Bone marrow (tissue), 2 donors: ENCODE measurements around the gene INSM1.
"Not testable (repeated sequence)": the region's sequence is repeated elsewhere in the genome, so short reads cannot be mapped to it uniquely, and the experiment has no call there.

Experiments used
- DNase-seq, 2 donors: peaks; one replicate each; lab custom pipeline; 2025; lab: John Stamatoyannopoulos, UW

Gene INSM1, protein sequence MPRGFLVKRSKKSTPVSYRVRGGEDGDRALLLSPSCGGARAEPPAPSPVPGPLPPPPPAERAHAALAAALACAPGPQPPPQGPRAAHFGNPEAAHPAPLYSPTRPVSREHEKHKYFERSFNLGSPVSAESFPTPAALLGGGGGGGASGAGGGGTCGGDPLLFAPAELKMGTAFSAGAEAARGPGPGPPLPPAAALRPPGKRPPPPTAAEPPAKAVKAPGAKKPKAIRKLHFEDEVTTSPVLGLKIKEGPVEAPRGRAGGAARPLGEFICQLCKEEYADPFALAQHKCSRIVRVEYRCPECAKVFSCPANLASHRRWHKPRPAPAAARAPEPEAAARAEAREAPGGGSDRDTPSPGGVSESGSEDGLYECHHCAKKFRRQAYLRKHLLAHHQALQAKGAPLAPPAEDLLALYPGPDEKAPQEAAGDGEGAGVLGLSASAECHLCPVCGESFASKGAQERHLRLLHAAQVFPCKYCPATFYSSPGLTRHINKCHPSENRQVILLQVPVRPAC

DNA sequence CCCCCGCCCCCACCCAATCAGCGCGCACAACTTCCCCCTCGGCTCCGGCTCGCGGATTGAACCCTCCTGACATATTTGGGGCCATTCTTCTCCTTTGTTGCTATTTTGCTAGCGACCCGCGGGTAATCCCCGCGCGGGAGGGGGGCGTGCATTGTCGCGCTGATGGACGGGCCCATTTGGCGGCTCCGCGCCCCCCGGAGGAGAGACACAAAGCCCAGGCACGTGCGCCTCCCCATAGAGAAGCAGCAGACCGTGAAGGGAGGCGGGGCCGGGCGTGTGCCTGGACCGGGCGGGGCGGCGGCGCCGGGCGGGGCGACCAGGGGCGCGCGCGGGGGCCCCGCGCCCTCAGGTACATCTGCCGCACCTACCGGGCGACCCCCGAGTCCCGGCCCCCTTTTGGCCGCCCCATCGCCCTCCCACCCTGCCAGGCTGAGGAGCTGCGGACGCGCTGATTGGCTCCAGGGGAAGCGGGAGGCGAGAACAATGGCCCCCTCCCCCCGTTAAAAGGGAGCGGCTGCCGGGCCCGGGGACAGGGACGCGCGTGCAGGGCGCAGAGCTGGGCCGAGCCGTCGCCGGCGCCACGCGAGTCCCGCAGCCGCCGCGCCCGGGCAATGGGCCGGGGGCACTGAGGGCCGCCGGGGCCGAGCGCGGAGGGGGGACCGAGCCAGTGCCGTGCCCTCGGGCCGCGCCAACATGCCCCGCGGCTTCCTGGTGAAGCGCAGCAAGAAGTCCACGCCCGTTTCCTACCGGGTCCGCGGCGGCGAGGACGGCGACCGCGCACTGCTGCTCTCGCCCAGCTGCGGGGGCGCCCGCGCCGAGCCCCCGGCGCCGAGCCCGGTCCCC, at the start of gene INSM1:
Gene INSM1, plus strand, starts transcription at position 530 of the 843 bp plus-strand sequence. Its CDS starts 164 bp downstream, at position 694.
- DNase-seq, result no peak

DNA sequence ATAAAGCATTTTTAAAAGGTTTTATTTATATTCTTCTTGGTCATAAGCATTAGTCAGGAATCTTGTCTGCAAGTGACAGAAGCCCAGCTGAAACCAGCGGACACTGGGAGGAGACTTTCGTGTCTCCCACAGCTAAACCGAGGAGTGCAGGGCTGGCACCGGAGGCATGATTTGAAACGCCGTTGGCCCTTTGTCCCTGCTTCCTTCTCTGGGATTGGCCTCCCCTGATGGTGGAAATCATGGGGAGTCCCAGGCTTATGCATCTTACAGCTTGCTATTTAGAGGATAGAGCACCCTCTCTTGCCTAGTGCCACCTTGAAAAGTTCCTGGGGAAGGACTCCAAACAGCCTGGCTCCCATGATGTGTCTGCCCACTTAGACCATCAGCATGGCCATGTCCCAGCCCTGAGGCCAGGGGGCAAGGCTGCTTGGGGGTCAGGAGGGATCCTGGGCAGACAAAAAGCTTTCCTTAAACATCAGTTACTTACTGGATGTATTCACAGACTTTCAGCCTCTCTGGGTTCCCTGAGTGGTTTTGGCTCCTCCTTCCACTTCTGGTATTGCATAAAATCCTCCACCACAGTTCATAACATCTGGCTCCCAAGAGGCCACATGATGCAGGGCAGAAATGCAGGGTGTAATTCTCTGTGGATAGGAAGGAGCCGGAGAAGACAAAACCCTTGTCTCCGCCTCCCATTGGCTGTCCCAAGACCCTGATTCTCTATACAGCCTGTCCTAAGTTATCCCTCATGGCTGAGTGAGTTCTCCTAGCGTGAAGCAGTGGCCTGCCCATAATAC, 49.3 kb upstream of the INSM1 start:
- DNase-seq, result no peak

DNA sequence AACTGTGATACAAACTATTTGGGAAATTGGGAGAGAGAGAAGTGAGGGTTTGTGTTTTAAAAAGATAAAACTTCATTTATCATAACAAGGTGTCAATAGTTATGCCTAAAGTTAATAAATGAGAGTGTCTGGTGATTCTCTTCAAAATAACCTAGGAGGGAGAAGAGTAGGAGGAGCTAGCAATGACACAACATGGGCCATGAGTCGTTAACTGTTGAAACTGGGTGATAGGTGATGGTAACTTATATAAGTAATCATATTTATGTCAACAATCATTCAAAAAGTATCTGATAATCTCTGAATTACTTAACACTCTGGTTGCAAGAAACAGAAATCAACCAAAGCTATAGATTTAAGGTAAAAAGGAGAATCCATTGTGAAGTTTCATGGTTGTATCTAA, 46.8 kb upstream of the INSM1 start:
- DNase-seq, result no peak

DNA sequence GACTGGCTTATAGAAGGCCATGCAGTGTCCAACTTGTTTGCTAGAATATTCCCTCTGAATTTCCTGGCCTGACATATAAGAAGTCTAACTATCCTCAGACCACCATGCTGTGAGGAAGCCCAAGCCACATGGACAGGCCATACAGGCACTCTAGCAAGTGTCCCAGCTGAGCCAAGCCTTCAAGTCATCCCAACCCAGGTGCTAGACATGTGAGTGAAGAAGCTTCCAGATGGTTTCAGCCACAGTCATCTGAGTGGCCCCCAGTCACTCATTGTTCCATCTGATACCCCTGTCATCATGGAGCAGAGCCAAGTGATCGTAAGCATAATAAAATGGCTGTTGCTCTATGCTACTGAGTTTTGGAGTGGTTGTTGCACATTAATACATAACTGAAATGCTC, 46.0 kb upstream of the INSM1 start:
- no peak for DNase-seq

DNA sequence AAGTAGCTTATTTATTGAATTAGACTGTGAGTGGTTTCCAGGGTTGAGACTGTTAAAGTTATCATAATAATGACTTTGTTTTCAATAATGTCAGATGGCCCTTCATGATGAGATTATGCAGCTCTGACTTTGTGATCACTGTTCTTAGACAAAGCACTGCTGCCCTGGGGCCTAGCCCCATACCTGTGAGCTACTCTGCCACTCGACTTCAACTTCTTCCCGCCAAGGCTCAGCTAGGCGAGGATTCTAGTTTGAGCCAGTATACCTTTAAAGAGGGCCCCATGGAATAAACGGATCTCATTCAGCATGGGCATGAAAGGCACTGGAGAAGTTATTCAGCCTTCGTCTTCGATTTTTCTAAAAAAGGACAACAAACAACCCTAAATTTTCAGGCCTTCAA, 45.0 kb upstream of the INSM1 start:
- DNase-seq, result no peak

DNA sequence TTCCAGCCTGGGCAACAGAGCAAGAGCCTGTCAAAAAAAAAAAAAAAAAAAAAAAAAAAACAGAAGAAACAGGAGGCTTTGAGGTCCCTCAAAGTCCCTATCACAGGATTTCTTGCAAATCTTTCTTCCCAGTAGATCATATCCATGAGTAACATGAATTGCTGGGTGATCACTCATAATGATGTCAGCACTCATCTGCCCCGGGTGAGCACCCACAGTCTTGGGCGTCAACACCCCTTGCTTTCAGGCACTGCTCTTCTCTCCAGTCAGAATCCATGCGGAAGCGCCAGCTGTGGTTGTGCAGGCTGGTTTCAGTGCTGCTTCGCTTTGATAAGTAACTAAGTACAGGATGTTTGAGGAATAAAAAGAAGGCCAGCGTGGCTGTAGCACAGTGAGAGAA, 40.2 kb upstream of the INSM1 start:
- DNase-seq, result no peak

DNA sequence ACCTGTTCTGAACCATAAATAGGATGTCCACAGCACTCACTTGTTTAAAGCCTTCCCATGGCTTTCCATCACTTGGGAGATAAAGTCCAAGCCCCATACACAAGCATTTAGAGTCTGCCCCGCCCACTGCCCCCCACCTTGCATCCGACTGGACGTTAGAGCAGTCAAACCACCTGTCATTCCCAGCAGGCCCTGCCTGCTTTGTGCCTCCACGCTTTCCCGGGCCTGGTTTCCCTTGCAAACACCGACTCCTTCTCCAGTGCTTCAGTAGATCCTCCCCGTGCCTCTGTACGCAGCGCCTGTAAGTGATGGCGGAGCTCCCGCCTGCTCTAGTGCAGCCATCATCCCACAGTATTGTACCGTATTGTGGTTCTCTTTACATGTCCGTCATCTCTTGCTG, 38.3 kb upstream of the INSM1 start:
- DNase-seq, result no peak

DNA sequence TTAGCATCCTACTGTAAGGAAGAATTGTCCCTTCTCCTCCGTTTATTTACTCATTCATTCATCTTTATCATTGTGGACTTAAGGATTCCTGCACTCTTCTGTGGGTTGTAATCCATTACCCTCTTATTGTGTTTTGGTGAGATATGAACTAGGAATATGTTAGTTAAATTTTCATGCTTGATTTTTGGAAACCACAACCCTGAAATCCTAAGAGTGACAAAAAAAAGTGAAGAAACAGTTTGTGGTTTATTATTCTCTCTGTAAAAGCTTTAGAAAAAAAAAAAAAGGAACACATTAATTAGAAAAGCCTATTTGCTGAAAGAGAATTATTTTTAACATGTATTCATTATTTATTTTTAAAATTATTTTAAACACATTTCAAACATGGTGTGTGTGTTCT, 36.7 kb upstream of the INSM1 start:
- no peak for DNase-seq

DNA sequence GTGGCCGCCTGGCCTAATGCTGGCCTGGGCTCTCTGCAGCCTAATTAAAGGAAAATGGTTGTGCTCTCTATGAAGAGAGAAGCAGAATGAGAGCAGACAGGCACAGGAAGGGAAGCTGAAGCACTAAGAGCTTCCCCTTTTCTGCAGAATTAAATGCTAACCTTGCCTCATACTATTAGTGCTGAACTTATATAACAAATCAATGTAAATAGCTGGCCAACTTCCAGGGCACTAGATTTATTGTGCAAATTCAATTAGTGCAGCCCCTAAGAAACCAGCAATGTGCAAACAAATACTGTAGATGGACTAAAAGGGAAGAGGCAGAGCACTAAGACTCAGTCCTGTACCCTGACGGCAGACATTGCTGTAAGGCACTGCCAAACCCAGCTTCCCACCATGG, 36.1 kb upstream of the INSM1 start:
- DNase-seq, result no peak

DNA sequence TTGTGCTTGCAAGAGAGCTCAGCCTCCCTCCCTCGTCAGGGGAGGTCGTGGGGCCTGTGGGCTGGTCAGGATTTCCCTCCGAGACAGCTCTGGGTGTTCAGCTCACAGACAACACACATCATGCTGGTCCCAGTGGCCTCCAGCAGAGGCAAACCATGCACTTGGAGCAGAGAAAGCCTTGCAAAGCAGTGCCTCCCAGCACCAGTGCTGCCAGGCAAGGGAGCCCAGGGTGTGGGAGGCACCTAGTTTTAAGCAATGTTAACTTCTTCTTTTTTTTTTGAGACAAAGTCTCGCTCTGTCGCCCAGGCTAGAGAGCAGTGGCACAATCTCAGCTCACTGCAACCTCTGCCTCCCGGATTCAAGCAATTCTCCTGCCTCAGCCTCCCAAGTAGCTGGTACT, 34.0 kb upstream of the INSM1 start:
- no peak for DNase-seq

DNA sequence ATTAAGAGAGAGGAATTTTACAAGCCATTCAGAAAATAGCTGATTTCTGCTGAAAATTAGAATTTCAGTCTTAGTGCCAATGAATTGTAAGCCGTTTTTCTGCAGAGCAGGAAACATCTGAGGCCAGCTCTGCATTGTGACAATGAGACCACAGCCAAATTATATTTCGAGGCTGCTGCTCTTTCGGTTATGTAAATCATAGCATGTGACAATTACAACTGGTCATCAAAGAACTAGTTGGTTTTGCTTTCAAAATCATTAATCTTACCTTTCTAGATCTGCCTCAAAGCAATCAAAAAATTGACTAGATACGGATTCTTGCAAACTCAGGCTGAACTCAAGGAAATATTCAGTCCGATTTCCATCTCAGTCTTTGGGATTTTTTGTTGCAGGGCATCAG, 33.4 kb upstream of the INSM1 start:
- DNase-seq, result no peak

DNA sequence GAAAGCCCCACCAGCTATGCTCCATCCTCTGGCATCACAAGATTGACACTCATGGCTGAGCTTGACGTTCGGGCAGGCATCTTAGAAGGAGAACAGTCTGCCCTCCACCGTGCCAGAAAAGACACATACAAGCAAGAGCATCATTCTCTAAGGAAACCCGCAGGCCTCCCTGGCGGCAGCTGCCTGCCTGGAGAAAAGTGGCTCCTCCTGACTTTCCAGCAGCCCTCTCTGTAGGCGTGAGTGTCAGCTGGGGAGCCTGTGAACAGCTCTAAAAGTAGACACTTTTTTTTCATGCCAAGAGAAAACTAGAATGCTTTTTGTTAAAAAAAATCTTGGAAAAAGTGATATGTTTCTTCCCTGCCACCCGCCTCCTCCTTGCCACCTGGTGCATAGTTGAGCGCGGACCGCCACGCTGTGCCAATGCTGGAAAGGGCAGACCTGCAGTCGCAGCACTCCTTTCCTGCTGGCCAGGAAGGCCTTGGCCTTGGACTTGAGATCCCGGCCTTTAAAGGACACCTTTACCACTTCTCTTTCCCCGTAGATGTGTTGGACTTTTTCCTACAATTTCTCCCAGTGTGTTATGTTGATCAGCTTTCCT, 29.7 kb upstream of the INSM1 start:
- no peak for DNase-seq

DNA sequence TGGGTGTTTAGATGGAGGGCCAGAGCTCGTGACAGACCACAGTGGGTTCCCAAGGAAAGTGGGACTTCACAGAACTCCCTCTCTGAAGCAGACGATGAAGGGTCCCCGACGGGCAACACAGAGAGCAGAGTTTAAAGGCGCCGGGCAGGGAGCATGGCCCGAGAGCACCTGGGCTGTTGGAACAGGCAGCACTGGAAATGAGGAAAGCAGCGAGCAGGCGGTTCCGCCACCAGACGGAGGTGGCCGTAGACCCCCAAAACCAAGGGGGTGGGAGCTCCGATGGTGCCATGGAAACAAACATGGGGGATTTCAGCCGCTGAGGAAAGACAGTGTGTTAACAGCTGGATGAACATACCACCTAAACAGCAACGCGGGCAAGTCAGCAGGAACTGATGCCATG, 27.5 kb upstream of the INSM1 start:
- no peak for DNase-seq

DNA sequence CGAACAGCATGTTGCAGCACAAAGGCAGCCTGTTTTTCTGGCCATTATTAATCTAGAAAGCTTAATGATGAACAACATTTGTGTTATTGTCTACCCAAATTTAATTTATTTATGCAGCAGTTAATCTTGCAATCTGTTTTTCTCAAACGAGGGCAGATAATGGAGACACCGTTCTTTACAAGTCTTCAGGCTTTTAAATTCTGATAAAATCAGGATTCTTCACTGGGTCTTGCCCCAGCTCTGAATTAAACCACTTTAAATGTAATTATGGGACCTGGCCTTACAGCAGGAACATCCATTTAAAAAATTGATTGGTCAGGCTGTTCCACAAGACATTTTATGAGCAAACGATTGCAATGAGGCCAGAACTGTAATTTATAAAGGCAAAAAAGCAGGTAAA, 26.5 kb upstream of the INSM1 start:
- DNase-seq, result no peak

DNA sequence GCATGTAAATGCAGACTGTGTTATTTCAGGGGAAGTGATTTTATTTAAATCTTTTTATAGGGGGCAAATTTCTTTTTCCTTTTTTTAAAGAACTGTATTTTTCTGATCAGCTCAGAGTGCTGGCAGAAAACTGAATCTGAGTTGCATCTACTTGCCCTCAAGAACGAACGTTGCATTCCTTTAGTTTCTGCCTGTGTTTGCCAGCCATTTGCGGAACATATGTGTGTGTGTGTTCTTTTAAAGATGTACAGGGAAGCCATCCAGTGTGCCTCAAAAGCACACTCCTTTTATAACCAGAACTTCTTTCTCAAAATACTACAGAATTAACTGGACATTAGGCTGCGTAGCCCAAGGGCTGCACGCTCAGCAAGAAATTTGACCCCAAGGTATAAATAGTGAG, 25.8 kb upstream of the INSM1 start:
- no peak for DNase-seq

DNA sequence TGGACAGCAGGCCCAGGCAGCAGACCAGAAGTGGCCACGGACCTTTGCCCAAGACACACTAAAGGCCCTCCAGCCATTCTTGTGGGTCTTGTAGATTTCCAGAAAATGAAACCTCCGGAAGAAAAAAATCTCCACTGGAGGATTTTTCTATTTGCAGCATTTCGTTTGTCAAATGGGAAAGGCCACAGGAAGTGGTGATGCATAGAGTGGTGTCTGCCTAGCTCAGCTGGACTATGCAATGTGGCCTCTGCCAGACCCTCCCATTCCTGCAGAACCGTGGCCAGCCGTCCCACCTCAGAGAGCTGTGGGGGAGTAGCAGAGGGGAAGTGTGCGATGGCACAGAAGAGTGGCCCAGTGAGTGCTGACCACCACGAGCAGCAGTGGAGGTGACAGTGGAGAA, 24.0 kb upstream of the INSM1 start:
- no peak for DNase-seq

DNA sequence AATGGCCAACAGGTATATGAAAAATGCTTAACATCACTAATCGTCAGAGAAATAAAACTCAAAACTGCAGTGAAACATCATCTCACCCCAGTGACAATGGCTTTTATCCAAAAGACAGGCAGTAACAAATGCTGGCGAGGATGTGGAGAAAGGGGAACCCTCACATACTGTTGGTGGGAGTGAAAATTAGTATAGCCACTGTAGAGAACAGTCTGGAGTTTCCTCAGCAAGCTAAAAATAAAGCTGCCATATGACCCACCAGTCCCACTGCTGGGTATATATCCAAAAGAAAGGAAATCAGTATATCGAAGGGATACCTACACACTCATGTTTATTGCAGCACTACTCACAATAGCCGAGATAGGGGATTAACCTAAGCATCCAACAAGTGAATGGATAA, 23.4 kb upstream of the INSM1 start:
- no peak for DNase-seq

DNA sequence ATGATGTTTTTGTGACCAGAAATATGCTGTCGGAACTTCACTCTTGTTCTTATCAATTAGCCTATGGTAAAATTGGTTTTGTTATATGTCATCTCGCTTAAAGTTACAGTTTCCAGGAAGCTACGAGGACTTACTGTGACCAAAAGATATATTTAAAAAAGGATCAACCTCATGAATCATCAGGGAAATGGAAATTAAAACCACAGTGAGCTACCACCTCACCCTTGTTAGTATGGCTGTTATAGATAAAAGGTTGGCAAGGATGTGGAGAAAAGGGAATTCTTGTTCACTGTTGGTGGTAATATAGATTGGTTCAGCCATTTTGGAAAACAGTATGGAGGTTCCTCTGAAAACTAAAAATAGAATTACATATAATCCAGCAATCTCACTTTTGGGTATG, 14.3 kb upstream of the INSM1 start:
- no peak for DNase-seq

DNA sequence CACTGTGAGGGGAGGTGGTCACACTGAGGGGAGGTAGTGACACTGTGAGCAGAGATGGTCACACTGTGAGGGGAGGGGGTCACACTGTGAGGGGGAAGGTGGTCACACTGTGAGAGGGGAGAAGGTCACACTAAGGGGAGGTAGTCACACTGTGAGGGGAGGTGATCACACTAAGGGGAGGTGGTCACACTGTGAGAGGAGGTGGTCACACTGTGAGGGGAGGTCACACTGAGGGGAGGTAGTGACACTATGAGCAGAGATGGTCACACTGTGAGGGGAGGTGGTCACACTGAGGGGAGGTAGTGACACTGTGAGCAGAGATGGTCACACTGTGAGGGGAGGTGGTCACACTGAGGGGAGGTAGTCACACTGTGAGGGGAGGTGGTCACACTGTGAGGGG, 12.4 kb upstream of the INSM1 start:
- DNase-seq, result not testable (repeated sequence)

DNA sequence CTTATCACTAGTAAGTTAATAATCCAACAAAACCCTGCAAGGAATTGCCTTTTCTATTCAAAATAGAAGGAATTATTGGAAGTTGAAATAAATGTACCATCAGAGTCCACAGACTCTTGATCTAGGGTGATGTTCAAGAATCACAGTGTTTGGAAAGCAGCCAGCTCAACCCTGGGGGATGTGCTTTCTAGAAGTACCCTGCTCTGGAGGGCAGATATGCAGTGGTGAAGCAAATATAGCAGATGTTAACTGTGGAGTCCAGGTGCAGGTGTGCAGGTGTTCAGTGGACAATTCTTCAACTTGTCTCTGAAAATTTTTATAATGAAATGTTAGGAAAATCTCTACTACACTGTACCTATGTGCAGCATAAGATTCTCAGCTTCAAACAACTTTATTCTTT, 9.1 kb upstream of the INSM1 start:
- DNase-seq, result no peak

DNA sequence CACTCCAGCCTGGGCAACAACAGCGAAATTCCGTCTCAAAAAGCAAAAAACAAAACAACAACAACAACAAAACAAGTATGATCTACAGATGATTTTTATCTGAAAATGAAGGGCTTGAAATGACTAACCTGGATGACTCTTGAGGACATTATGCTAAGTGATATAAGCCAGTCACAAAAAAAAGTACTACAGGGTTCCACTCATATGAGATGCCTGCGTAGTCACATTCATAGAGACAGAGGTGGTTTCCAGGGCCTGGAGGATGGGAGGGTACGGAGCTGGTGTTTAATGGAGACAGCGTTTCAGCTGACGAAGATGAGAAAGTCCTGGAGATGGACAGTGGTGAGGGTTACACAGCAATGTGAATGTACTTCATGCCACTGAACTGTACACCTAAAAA, 8.3 kb upstream of the INSM1 start:
- DNase-seq, result no peak

DNA sequence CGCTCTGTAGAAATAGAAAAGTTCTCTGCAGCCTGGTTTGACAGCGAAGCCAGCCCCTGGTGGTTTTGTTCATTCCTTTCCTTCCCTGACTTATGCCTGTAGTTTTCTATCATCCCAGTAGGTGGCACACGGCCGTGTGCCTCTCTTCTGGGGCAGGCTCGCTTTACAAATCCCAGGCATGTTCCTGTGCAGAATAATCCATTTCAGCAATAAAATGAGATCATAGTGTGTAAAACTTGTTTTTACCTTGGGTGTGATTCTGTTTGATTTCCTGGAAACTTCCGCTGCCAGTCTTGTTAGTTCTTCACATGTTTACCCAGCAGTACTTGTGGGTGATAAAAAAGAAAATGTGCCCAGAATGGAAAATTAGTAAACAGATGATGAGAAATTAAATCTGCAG, 7.4 kb upstream of the INSM1 start:
- DNase-seq, result peak in 1 of 2 donors; percentile 43
